HEK293 (cell line): ENCODE measurements around the gene BIRC7.

Experiments
- CTCF ChIA-PET: fragments of 350-600 bp; formaldehyde crosslinking; extraction: SDS; loops from one replicate; lab custom pipeline; 2021; ENCODE audit warnings: antibody characterized with exemption; lab: Yijun Ruan, JAX
- POLR2A ChIA-PET: fragments of 300-600 bp; formaldehyde crosslinking; extraction: SDS; loops from one replicate; lab custom pipeline; 2020; ENCODE audit warnings: antibody characterized with exemption, inconsistent platforms; lab: Yijun Ruan, JAX
- H3K27ac ChIP-seq: fragments of 200-500 bp; sonication (Bioruptor generic); 2 replicates; pipeline ENCODE4 v1.5.1; 2014; ENCODE audit warnings: low read depth, low read length, control low read depth, inconsistent platforms; ENCODE audit errors: extremely low read depth
- H3K36me3 ChIP-seq, 2 experiments: fragments of 200-500 bp in 1 of 2; sonication (Bioruptor generic) in 1 of 2; 1 replicate in 1 of 2; 2 replicates in 1 of 2; pipeline ENCODE4 v1.5.1; 2014 to 2017; ENCODE audit warnings: inconsistent platforms in 2 of 2, low read length in 2 of 2; ENCODE audit not compliant: control insufficient read depth in 2 of 2, insufficient read depth in 1 of 2
- H3K4me1 ChIP-seq: fragments of 200-500 bp; sonication (Bioruptor generic); 2 replicates; pipeline ENCODE4 v1.5.1; 2014; ENCODE audit warnings: mild to moderate bottlenecking, low read length, inconsistent platforms; ENCODE audit not compliant: control insufficient read depth, insufficient read depth
- H3K4me3 ChIP-seq: 2 replicates; pipeline ENCODE4 v1.5.1; 2011; ENCODE audit warnings: low read depth, mild to moderate bottlenecking, control low read depth, low read length, moderate library complexity
- H3K9me3 ChIP-seq: fragments of 200-500 bp; sonication (Bioruptor generic); 2 replicates; pipeline ENCODE4 v1.5.1; 2014; ENCODE audit warnings: low read depth, low read length, inconsistent platforms; ENCODE audit not compliant: control insufficient read depth, insufficient read depth
- IKZF3 ChIP-seq: fragments of 450-650 bp; IDR thresholded peaks from 2 replicates; pipeline ENCODE4 v1.5.0; 2018; ENCODE audit warnings: missing biosample characterization, mild to moderate bottlenecking, missing genetic modification characterization, moderate library complexity
- SCRT2 ChIP-seq: fragments of 450-650 bp; formaldehyde crosslinking; IDR thresholded peaks from 2 replicates; pipeline ENCODE4 v1.5.1; 2016; ENCODE audit warnings: missing biosample characterization, missing genetic modification characterization
- SETDB1 ChIP-seq: IDR thresholded peaks from one replicate; pipeline ENCODE4 v1.6.1; 2017; ENCODE audit warnings: mild to moderate bottlenecking, low read length, moderate library complexity, mixed read lengths; ENCODE audit not compliant: insufficient read length
- SP2 ChIP-seq: fragments of 450-650 bp; formaldehyde crosslinking; IDR thresholded peaks from 2 replicates; pipeline ENCODE4 v1.5.1; 2016; ENCODE audit warnings: missing biosample characterization, missing genetic modification characterization
- ZBTB48 ChIP-seq: fragments of 450-650 bp; formaldehyde crosslinking; IDR thresholded peaks from 2 replicates; pipeline ENCODE4 v1.5.1; 2016; ENCODE audit warnings: missing biosample characterization, missing genetic modification characterization
- ZNF169 ChIP-seq: fragments of 450-650 bp; formaldehyde crosslinking; IDR thresholded peaks from 2 replicates; pipeline ENCODE4 v1.5.1; 2016; ENCODE audit warnings: missing biosample characterization, missing genetic modification characterization
- ZNF2 ChIP-seq: fragments of 450-650 bp; formaldehyde crosslinking; IDR thresholded peaks from 2 replicates; pipeline ENCODE4 v1.5.1; 2016; ENCODE audit warnings: missing biosample characterization, missing genetic modification characterization
- ZNF223 ChIP-seq: fragments of 450-650 bp; formaldehyde crosslinking; IDR thresholded peaks from 2 replicates; pipeline ENCODE4 v1.5.1; 2016; ENCODE audit warnings: missing biosample characterization, missing genetic modification characterization
- ZNF23 ChIP-seq: fragments of 450-650 bp; formaldehyde crosslinking; IDR thresholded peaks from 2 replicates; pipeline ENCODE4 v1.5.1; 2016; ENCODE audit warnings: missing biosample characterization, missing genetic modification characterization, borderline replicate concordance
- ZNF324 ChIP-seq: fragments of 450-650 bp; formaldehyde crosslinking; IDR thresholded peaks from 2 replicates; pipeline ENCODE4 v1.5.1; 2016; ENCODE audit warnings: missing biosample characterization, missing genetic modification characterization
- ZNF350 ChIP-seq: fragments of 450-650 bp; formaldehyde crosslinking; IDR thresholded peaks from 2 replicates; pipeline ENCODE4 v1.5.0; 2017; ENCODE audit warnings: missing biosample characterization, mild to moderate bottlenecking, missing genetic modification characterization
- ZNF391 ChIP-seq: fragments of 450-650 bp; formaldehyde crosslinking; IDR thresholded peaks from 2 replicates; pipeline ENCODE4 v1.5.1; 2016; ENCODE audit warnings: low read depth, missing biosample characterization, missing genetic modification characterization, borderline replicate concordance
- ZNF624 ChIP-seq: fragments of 450-650 bp; formaldehyde crosslinking; IDR thresholded peaks from 2 replicates; pipeline ENCODE4 v1.5.1; 2017; ENCODE audit warnings: missing biosample characterization, missing genetic modification characterization
- ZNF677 ChIP-seq: fragments of 450-650 bp; IDR thresholded peaks from 2 replicates; pipeline ENCODE4 v1.5.0; 2018; ENCODE audit warnings: missing biosample characterization, mild to moderate bottlenecking, missing genetic modification characterization, moderate library complexity
- TF ChIP-seq, protein P1 (sequence below): fragments of 450-650 bp; formaldehyde crosslinking; conservative IDR thresholded peaks from 2 replicates; pipeline ENCODE4 v1.5.1; 2016; ENCODE audit warnings: low read depth, missing biosample characterization, missing genetic modification characterization
- TF ChIP-seq, protein P2 (sequence below): IDR thresholded peaks from 2 replicates; pipeline ENCODE4 v1.6.1; 2011; ENCODE audit warnings: mild to moderate bottlenecking, low read depth, low read length, borderline replicate concordance
- TF ChIP-seq, protein P3 (sequence below): fragments of 450-650 bp; formaldehyde crosslinking; IDR thresholded peaks from 2 replicates; pipeline ENCODE4; 2016; ENCODE audit warnings: missing biosample characterization, missing genetic modification characterization
- TF ChIP-seq, protein P4 (sequence below): fragments of 450-650 bp; formaldehyde crosslinking; IDR thresholded peaks from 2 replicates; pipeline ENCODE4 v1.5.1; 2016; ENCODE audit warnings: missing biosample characterization, missing genetic modification characterization
- TF ChIP-seq, protein P5 (sequence below): fragments of 450-650 bp; IDR thresholded peaks from 2 replicates; pipeline ENCODE4 v1.5.1; 2018; ENCODE audit warnings: missing biosample characterization, missing genetic modification characterization
- TF ChIP-seq, protein P6 (sequence below): sonication (generic); formaldehyde crosslinking; IDR thresholded peaks from 2 replicates; pipeline ENCODE4 v1.8.1; 2022; ENCODE audit warnings: mild to moderate bottlenecking, moderate library complexity, missing genetic modification reagents
- TF ChIP-seq, protein P7 (sequence below): fragments of 450-650 bp; formaldehyde crosslinking; IDR thresholded peaks from 2 replicates; pipeline ENCODE4 v1.5.1; 2016; ENCODE audit warnings: missing biosample characterization, missing genetic modification characterization

Gene BIRC7

DNA sequence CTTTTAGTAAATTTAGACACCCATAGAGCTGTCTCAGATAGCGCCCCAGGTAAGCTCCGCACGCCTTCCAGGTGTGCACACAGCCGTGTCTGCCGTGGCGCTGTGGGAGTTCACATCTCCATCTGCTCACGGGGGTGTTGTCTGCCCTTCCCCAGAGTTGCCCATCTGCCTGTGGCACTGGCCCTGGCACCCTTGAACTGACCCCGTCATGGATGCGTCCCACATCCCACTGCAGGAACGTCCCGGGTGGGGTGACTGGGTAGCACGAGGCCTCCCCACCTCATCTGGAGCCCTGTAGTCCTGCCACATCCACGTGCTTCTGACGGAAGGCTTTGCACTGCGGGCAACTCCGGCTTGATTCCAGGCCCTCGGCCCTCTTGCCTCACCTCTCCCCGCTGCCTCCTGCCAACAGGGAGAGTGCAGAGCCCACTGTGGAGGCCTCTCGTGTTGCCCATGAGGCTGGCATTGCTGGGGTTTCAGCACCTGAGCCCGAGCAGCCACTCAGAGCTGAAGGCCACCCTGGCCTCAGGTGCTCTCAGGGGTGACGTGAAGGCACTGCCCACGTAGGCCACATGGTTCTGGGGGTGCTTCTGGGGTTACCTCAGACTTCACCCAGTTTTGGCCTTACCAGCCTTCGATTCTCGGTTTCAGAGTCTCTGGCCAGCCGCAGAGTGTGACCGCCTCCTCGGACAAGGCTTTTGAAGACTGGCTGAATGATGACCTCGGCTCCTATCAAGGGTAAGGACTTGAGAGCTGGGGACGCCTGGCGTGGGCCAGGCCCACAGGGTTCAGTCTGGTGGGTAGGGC lies 42.0 kb downstream of the BIRC7 start (continued):
- TF ChIP-seq, protein P1, sequence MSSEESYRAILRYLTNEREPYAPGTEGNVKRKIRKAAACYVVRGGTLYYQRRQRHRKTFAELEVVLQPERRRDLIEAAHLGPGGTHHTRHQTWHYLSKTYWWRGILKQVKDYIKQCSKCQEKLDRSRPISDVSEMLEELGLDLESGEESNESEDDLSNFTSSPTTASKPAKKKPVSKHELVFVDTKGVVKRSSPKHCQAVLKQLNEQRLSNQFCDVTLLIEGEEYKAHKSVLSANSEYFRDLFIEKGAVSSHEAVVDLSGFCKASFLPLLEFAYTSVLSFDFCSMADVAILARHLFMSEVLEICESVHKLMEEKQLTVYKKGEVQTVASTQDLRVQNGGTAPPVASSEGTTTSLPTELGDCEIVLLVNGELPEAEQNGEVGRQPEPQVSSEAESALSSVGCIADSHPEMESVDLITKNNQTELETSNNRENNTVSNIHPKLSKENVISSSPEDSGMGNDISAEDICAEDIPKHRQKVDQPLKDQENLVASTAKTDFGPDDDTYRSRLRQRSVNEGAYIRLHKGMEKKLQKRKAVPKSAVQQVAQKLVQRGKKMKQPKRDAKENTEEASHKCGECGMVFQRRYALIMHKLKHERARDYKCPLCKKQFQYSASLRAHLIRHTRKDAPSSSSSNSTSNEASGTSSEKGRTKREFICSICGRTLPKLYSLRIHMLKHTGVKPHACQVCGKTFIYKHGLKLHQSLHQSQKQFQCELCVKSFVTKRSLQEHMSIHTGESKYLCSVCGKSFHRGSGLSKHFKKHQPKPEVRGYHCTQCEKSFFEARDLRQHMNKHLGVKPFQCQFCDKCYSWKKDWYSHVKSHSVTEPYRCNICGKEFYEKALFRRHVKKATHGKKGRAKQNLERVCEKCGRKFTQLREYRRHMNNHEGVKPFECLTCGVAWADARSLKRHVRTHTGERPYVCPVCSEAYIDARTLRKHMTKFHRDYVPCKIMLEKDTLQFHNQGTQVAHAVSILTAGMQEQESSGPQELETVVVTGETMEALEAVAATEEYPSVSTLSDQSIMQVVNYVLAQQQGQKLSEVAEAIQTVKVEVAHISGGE: no peak
- TF ChIP-seq, protein P2, sequence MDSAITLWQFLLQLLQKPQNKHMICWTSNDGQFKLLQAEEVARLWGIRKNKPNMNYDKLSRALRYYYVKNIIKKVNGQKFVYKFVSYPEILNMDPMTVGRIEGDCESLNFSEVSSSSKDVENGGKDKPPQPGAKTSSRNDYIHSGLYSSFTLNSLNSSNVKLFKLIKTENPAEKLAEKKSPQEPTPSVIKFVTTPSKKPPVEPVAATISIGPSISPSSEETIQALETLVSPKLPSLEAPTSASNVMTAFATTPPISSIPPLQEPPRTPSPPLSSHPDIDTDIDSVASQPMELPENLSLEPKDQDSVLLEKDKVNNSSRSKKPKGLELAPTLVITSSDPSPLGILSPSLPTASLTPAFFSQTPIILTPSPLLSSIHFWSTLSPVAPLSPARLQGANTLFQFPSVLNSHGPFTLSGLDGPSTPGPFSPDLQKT: no peak
- no peak for TF ChIP-seq SETDB1
- no peak for TF ChIP-seq ZNF624 (tag by site-specific recombination)
- no peak for TF ChIP-seq ZNF2 (tag by site-specific recombination)
- TF ChIP-seq ZNF391 (tag by site-specific recombination): no peak
- TF ChIP-seq, protein P3, sequence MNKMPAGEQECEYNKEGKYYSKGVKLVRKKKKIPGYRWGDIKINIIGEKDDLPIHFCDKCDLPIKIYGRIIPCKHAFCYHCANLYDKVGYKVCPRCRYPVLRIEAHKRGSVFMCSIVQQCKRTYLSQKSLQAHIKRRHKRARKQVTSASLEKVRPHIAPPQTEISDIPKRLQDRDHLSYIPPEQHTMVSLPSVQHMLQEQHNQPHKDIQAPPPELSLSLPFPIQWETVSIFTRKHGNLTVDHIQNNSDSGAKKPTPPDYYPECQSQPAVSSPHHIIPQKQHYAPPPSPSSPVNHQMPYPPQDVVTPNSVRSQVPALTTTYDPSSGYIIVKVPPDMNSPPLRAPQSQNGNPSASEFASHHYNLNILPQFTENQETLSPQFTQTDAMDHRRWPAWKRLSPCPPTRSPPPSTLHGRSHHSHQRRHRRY (tag by site-specific recombination): no peak
- TF ChIP-seq, protein P4, sequence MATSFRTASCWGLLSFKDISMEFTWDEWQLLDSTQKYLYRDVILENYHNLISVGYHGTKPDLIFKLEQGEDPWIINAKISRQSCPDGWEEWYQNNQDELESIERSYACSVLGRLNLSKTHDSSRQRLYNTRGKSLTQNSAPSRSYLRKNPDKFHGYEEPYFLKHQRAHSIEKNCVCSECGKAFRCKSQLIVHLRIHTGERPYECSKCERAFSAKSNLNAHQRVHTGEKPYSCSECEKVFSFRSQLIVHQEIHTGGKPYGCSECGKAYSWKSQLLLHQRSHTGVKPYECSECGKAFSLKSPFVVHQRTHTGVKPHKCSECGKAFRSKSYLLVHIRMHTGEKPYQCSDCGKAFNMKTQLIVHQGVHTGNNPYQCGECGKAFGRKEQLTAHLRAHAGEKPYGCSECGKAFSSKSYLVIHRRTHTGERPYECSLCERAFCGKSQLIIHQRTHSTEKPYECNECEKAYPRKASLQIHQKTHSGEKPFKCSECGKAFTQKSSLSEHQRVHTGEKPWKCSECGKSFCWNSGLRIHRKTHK: no peak
- no peak for TF ChIP-seq ZBTB48 (tag by site-specific recombination)
- TF ChIP-seq, all 188 proteins: peak for 0

DNA sequence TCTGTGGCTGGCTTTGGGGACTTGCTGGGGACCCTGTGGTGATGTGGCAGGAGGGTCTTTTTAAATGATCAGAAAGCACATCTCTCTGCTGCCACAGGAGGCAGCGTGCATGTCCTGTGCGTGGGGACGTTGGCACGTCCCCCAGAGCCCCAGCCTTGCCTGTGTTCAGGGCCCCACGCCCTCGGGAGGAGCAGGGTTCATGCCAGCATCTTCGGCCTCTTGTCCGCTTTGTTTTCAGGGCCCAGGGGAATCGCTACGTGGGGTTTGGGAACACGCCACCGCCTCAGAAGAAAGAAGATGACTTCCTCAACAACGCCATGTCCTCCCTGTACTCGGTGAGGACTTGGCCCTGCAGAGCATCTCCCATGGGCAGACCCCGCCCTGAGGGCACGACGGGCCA lies 43.0 kb downstream of the BIRC7 start:
- Histone ChIP-seq H3K9me3 (no peaks in the 10 kb centered on the region), H3K4me1 (no peaks in the 10 kb centered on the region), H3K4me3 (no peak overlapping the region), H3K36me3 (peaks cover 10 to 86% of the 10 kb centered on the region in 2 experiments; a peak in 2 of 3 replicates), H3K27ac (no peak overlapping the region)
- ChIA-PET CTCF (no interaction called here), POLR2A (no interaction called here)
- no peak for TF ChIP-seq ZNF350 (tag by site-specific recombination)
- no peak for TF ChIP-seq ZNF23 (tag by site-specific recombination)

DNA sequence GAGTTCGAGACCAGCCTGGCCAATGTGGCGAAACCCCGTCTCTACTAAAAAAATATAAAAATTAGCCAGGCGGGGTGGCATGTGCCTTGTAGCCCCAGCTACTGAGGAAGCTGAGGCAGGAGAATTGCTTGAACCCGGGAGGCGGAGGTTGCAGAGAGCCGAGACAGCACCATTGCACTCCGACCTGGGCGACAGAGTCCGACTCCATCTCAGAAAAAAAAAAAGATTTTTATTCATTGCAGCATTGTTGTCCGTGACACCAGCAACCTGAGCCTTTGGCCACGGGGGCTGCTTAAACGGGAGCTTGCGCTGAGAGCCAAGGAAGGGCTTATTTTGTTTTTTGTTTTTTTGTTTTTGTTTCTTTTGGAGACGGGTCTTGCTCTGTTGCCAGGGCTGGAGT lies 44.2 kb downstream of the BIRC7 start:
- CTCF ChIA-PET: interaction anchor here (1.1 to 4.1 kb wide), 4 partner anchors 12 to 55 kb away, joined by 3 to 37 read pairs (median 8); partner anchors contain the start of gene COL20A1
- TF ChIP-seq, protein P5, sequence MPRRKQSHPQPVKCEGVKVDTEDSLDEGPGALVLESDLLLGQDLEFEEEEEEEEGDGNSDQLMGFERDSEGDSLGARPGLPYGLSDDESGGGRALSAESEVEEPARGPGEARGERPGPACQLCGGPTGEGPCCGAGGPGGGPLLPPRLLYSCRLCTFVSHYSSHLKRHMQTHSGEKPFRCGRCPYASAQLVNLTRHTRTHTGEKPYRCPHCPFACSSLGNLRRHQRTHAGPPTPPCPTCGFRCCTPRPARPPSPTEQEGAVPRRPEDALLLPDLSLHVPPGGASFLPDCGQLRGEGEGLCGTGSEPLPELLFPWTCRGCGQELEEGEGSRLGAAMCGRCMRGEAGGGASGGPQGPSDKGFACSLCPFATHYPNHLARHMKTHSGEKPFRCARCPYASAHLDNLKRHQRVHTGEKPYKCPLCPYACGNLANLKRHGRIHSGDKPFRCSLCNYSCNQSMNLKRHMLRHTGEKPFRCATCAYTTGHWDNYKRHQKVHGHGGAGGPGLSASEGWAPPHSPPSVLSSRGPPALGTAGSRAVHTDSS: no peak
- no peak for TF ChIP-seq ZNF677 (tag by site-specific recombination)
- no peak for TF ChIP-seq IKZF3 (tag by site-specific recombination)
- TF ChIP-seq SP2 (tag by site-specific recombination): no peak
- TF ChIP-seq ZNF324: no peak
- no peak for TF ChIP-seq ZNF169 (tag by site-specific recombination)
- no peak for TF ChIP-seq SCRT2 (tag by site-specific recombination)
- no peak for TF ChIP-seq ZNF223
- TF ChIP-seq, protein P6, sequence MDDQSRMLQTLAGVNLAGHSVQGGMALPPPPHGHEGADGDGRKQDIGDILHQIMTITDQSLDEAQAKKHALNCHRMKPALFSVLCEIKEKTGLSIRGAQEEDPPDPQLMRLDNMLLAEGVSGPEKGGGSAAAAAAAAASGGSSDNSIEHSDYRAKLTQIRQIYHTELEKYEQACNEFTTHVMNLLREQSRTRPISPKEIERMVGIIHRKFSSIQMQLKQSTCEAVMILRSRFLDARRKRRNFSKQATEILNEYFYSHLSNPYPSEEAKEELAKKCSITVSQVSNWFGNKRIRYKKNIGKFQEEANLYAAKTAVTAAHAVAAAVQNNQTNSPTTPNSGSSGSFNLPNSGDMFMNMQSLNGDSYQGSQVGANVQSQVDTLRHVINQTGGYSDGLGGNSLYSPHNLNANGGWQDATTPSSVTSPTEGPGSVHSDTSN (CRISPR knock-in tag): no peak
- TF ChIP-seq, protein P7, sequence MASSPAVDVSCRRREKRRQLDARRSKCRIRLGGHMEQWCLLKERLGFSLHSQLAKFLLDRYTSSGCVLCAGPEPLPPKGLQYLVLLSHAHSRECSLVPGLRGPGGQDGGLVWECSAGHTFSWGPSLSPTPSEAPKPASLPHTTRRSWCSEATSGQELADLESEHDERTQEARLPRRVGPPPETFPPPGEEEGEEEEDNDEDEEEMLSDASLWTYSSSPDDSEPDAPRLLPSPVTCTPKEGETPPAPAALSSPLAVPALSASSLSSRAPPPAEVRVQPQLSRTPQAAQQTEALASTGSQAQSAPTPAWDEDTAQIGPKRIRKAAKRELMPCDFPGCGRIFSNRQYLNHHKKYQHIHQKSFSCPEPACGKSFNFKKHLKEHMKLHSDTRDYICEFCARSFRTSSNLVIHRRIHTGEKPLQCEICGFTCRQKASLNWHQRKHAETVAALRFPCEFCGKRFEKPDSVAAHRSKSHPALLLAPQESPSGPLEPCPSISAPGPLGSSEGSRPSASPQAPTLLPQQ (tag by site-specific recombination): no peak

More for the DNA sequence above, 44.2 kb downstream of the BIRC7 start:
- Histone ChIP-seq H3K9me3 (no peaks in the 10 kb centered on the region), H3K36me3 (peaks cover 10 to 98% of the 10 kb centered on the region in 2 experiments; a peak in 2 of 3 replicates), H3K27ac (no peak overlapping the region), H3K4me3 (no peak overlapping the region), H3K4me1 (no peaks in the 10 kb centered on the region)
- POLR2A ChIA-PET: no interaction called here
